B cell (primary cell): ENCODE measurements around the gene PIGQ. TPM values are rescaled to one million over a fixed set of nuclear protein-coding genes. Genes with fewer than 3 reads are reported as not detected.

Source experiments
- ATAC-seq: fragments of 200-7000 bp; cut with Tn5 transposase; one replicate; pipeline ENCODE4 v1.10.0; 2021; ENCODE audit warnings: low read depth, mild to moderate bottlenecking, moderate number of reproducible peaks, moderate library complexity
- CTCF ChIA-PET: fragments of 350-600 bp; sonication (Branson Sonifier 250); formaldehyde crosslinking; loops from one replicate; lab custom pipeline; 2021; ENCODE audit warnings: antibody characterized with exemption, inconsistent platforms; lab: Charles Lee
- POLR2A ChIA-PET: fragments of 350-600 bp; sonication (Branson Sonifier 250); formaldehyde crosslinking; loops from one replicate; lab custom pipeline; 2021; ENCODE audit warnings: antibody characterized with exemption; lab: Charles Lee
- DNase-seq: peaks from one replicate; pipeline ENCODE4 v3.0.0; 2013
- H2AFZ ChIP-seq: 2 replicates; pipeline ENCODE4 v1.6.1; 2012; ENCODE audit warnings: mild to moderate bottlenecking, low read depth, low read length; ENCODE audit not compliant: insufficient read depth, poor library complexity, severe bottlenecking
- H3K27ac ChIP-seq, 2 donors: 1 replicate in 1 of 2; 2 replicates in 1 of 2; pipeline ENCODE4 v1.5.1; 2012 to 2013; ENCODE audit warnings: low read length in 2 of 2, mild to moderate bottlenecking in 2 of 2, moderate library complexity in 1 of 2
- H3K27me3 ChIP-seq, 4 experiments: fragments of 200-600 bp in 1 of 4; sonication (generic) in 1 of 4; replicated peaks in 1 of 4; 1 replicate in 2 of 4; 2 replicates in 2 of 4; pipeline versions ENCODE4 v1.6.1 to v1.7.0; 2013 to 2016; ENCODE audit warnings: low read length in 3 of 4, mild to moderate bottlenecking in 2 of 4, mixed read lengths in 1 of 4, moderate library complexity in 1 of 4; ENCODE audit not compliant: insufficient read depth in 4 of 4, control insufficient read depth in 3 of 4; ENCODE audit errors: control extremely low read depth in 1 of 4
- H3K36me3 ChIP-seq, 2 experiments: replicated peaks in 1 of 2; 1 replicate in 1 of 2; 2 replicates in 1 of 2; pipeline versions ENCODE4 v1.6.1 to v1.7.1; 2013; ENCODE audit warnings: low read length in 1 of 2; ENCODE audit not compliant: insufficient read depth in 2 of 2, control insufficient read depth in 1 of 2; ENCODE audit errors: control extremely low read depth in 1 of 2, extremely low read depth in 1 of 2
- H3K4me1 ChIP-seq, 2 donors: fragments of 200-600 bp in 1 of 2; sonication (generic) in 1 of 2; 1 replicate in 1 of 2; 2 replicates in 1 of 2; pipeline versions ENCODE4 v1.5.1 to v1.6.1; 2013 to 2017; ENCODE audit warnings: low read length in 2 of 2; ENCODE audit not compliant: control insufficient read depth in 2 of 2, insufficient read depth in 2 of 2
- H3K4me2 ChIP-seq: replicated peaks from 2 replicates; pipeline ENCODE3; 2012; ENCODE audit warnings: mild to moderate bottlenecking, low read depth, low read length; ENCODE audit not compliant: poor library complexity, severe bottlenecking
- H3K4me3 ChIP-seq, 5 experiments: fragments of 200-600 bp in 1 of 5; sonication (generic) in 1 of 5; 1 replicate in 3 of 5; 2 replicates in 2 of 5; pipeline versions ENCODE4 v1.5.1 to v1.7.0; 2011 to 2016; ENCODE audit warnings: low read length in 4 of 5, mild to moderate bottlenecking in 4 of 5, low read depth in 2 of 5, control low read depth in 1 of 5, moderate library complexity in 1 of 5; ENCODE audit not compliant: insufficient read depth in 1 of 5; ENCODE audit errors: control extremely low read depth in 1 of 5, extremely low read depth in 1 of 5
- H3K79me2 ChIP-seq: fragments of 200-600 bp; sonication (generic); one replicate; pipeline ENCODE4 v1.6.0; 2016; ENCODE audit warnings: low read length; ENCODE audit not compliant: control insufficient read depth, insufficient read depth
- H3K9ac ChIP-seq: fragments of 200-600 bp; sonication (generic); 2 replicates; pipeline ENCODE4 v1.6.1; 2017; ENCODE audit warnings: mild to moderate bottlenecking, low read length, moderate library complexity
- H3K9me3 ChIP-seq, 3 donors: one replicate each; pipeline versions ENCODE4 v1.6.1 to v1.7.1; 2013; ENCODE audit warnings: low read length in 2 of 3; ENCODE audit not compliant: control insufficient read depth in 2 of 3, insufficient read depth in 1 of 3; ENCODE audit errors: control extremely low read depth in 1 of 3
- H4K20me1 ChIP-seq: 2 replicates; pipeline ENCODE4 v1.6.0; 2012; ENCODE audit warnings: mild to moderate bottlenecking, low read length; ENCODE audit not compliant: insufficient read depth, control insufficient read depth, poor library complexity, severe bottlenecking
- H3K27ac Mint-ChIP-seq: one replicate; pipeline ENCODE4 v1.8.0; 2021; ENCODE audit warnings: mixed read lengths
- H3K27me3 Mint-ChIP-seq: one replicate; pipeline ENCODE4 v1.8.0; 2021; ENCODE audit warnings: mixed read lengths
- H3K4me1 Mint-ChIP-seq: one replicate; pipeline ENCODE4 v1.8.0; 2021; ENCODE audit warnings: mixed read lengths
- H3K4me3 Mint-ChIP-seq: one replicate; pipeline ENCODE4 v1.8.0; 2021; ENCODE audit warnings: mixed read lengths
- H3K9me3 Mint-ChIP-seq: one replicate; pipeline ENCODE4 v1.8.0; 2022; ENCODE audit warnings: mixed read lengths; ENCODE audit not compliant: insufficient read depth
- CTCF ChIP-seq: fragments of 200-600 bp; IDR thresholded peaks from one replicate; pipeline ENCODE4 v1.8.0; 2022; ENCODE audit warnings: antibody characterized with exemption, mild to moderate bottlenecking
- EZH2 ChIP-seq: IDR thresholded peaks from 2 replicates; pipeline ENCODE4 v1.6.1; 2012; ENCODE audit warnings: borderline replicate concordance, low read depth, mild to moderate bottlenecking, moderate library complexity, low read length; ENCODE audit not compliant: insufficient read depth, poor library complexity, severe bottlenecking
- WGBS: methylation state at CpG from one replicate; pipeline ENCODE4 v1.1.5; 2013; ENCODE audit warnings: missing lambda C conversion rate; ENCODE audit not compliant: insufficient coverage; 5-methylcytosine and 5-hydroxymethylcytosine counted together
- intact Hi-C: fragments of 100-400 bp; cut with micrococcal nuclease; formaldehyde crosslinking; loops from one replicate; pipeline ENCODE4 v1.10.0; 2022
- polyA plus RNA-seq: library from polyadenylated mRNA; depleted of rRNA; stranded (reverse); fragments of >200 nt; gene quantifications from 2 replicates; pipeline ENCODE4 v1.2.3, GENCODE V29; 2012
- total RNA-seq, 2 donors: library from RNA; stranded (reverse); fragments of 120-200 nt in 1 of 2; gene quantifications; 1 replicate in 1 of 2; 2 replicates in 1 of 2; pipeline versions ENCODE4 v1.2.3 to v1.2.4, GENCODE V29; 2013 to 2022

The PIGQ gene
- total and polyA plus RNA-seq, 2 donors (not counting 1 experiment from before 2014, with no cell fraction given) = 56.9 to 68.5 TPM

GRCh38 chr16:586645-587590 lies 17.1 kb downstream of the PIGQ start:
- H3K4me3 ChIP-seq = no peak overlapping the region
- peaks cover 14 to 25% of the 10 kb centered on the region in 2 donors for H3K4me1 ChIP-seq
- CTCF ChIA-PET = interaction anchor here (0.9 to 1.2 kb wide), 2 partner anchors 9 to 17 kb away, joined by 3 read pairs; no protein-coding TSS in a partner anchor
- POLR2A ChIA-PET = no interaction called here
- peak overlapping the region; percentile 81 for H3K4me3 Mint-ChIP-seq
- peaks cover 29% of the 10 kb centered on the region for H3K79me2 ChIP-seq
- no peaks in the 10 kb centered on the region for H3K27me3 Mint-ChIP-seq
- ATAC-seq (no peak), DNase-seq (no peak)
- intact Hi-C loops = loop anchor here (5.0 kb wide), 1 partner anchor 185 kb away; the partner anchor contains the start of gene DECR2
- H3K27ac ChIP-seq = no peak overlapping the region
- 94% methylated on average over 11 of the region's 14 CpGs for WGBS
- peaks cover 0 to 2% (median 0%) of the 10 kb centered on the region in 4 experiments for H3K27me3 ChIP-seq
- H4K20me1 ChIP-seq = peaks cover 30% of the 10 kb centered on the region
- no peaks in the 10 kb centered on the region for H3K9me3 ChIP-seq
- H3K4me1 Mint-ChIP-seq = peaks cover 30% of the 10 kb centered on the region
- peak overlapping the region; percentile 67 for H3K27ac Mint-ChIP-seq
- H3K9ac ChIP-seq = no peak overlapping the region
- no peak overlapping the region for H2AFZ ChIP-seq
- TF ChIP-seq EZH2 (no peak), CTCF (no peak)
- no peaks in the 10 kb centered on the region for H3K9me3 Mint-ChIP-seq
- H3K36me3 ChIP-seq = no peaks in the 10 kb centered on the region
- H3K4me2 ChIP-seq = peak overlapping the region; percentile 86

- Mint-ChIP-seq H3K4me3 (peak overlapping the region; percentile 99), H3K9me3 (no peaks in the 10 kb centered on the region), H3K4me1 (peaks cover 43% of the 10 kb centered on the region), H3K27ac (peak overlapping the region; percentile 100), H3K27me3 (no peaks in the 10 kb centered on the region)
- ChIA-PET CTCF (interaction anchor here (1.3 kb wide), 1 partner anchor 9 kb away, joined by 5 read pairs; no protein-coding TSS in a partner anchor), POLR2A (interaction anchor here (0.7 to 1.3 kb wide), 3 partner anchors 8 to 22 kb away, joined by 3 read pairs; partner anchors contain the start of gene NHLRC4)
- no peak for TF ChIP-seq EZH2
- under 1% methylated on average over 21 of the region's 21 CpGs for WGBS
- intact Hi-C loops = loop anchor here (2.0 to 5.0 kb wide), 3 partner anchors 60 to 186 kb away; partner anchors contain the start of genes DECR2 and WDR90
- Histone ChIP-seq H3K4me2 (peak overlapping the region; percentile 86), H3K27ac (peak overlapping the region; percentile 85 to 88), H3K4me3 (peak overlapping the region; percentile 66 to 89 (median 78)), H4K20me1 (peaks cover 36% of the 10 kb centered on the region), H3K79me2 (peaks cover 45% of the 10 kb centered on the region), H3K9me3 (no peaks in the 10 kb centered on the region), H3K4me1 (peaks cover 14 to 29% of the 10 kb centered on the region in 2 donors), H2AFZ (peak overlapping the region; percentile 96), H3K36me3 (no peaks in the 10 kb centered on the region), H3K9ac (peak overlapping the region; percentile 82), H3K27me3 (peaks cover 0 to 2% (median 0%) of the 10 kb centered on the region in 4 experiments)
- DNase-seq = no peak
- peak; percentile 15 for ATAC-seq
Observed at GRCh38 chr16:588639-588888, 18.8 kb downstream of the PIGQ start.
